B cell (primary cell): ENCODE results near the gene NKX3-2.

ENCODE experiments used
- CTCF ChIP-seq: fragments of 200-600 bp; IDR thresholded peaks from one replicate; pipeline ENCODE4 v1.8.0; 2022; ENCODE audit warnings: antibody characterized with exemption, mild to moderate bottlenecking
- EZH2 ChIP-seq: IDR thresholded peaks from 2 replicates; pipeline ENCODE4 v1.6.1; 2012; ENCODE audit warnings: borderline replicate concordance, low read depth, mild to moderate bottlenecking, moderate library complexity, low read length; ENCODE audit not compliant: insufficient read depth, poor library complexity, severe bottlenecking

- TF ChIP-seq CTCF, result no peak
- no peak for TF ChIP-seq EZH2
Observed at GRCh38 chr4:13543032-13543838, 1.1 kb downstream of the NKX3-2 start.
